ACHN (cell line): ENCODE measurements around the gene PLA2G4B.
A peak's percentile ranks its signal among the peaks of the same experiment; 100 is the strongest.
"Not testable (repeated sequence)": the region's sequence is repeated elsewhere in the genome, so short reads cannot be mapped to it uniquely, and the experiment has no call there.

ENCODE experiments used
- DNase-seq: peaks from one replicate; pipeline ENCODE4 v3.0.0-alpha.2; 2015
- in situ Hi-C: cut with HindIII; loops from 2 replicates; pipeline ENCODE4 v1.10.0; 2017; ENCODE audit warnings: low sequenced_read_pairs, low pct_ligation_motif_present, low pct_unique_long_range_greater_than_20kb

The PLA2G4B gene

DNA sequence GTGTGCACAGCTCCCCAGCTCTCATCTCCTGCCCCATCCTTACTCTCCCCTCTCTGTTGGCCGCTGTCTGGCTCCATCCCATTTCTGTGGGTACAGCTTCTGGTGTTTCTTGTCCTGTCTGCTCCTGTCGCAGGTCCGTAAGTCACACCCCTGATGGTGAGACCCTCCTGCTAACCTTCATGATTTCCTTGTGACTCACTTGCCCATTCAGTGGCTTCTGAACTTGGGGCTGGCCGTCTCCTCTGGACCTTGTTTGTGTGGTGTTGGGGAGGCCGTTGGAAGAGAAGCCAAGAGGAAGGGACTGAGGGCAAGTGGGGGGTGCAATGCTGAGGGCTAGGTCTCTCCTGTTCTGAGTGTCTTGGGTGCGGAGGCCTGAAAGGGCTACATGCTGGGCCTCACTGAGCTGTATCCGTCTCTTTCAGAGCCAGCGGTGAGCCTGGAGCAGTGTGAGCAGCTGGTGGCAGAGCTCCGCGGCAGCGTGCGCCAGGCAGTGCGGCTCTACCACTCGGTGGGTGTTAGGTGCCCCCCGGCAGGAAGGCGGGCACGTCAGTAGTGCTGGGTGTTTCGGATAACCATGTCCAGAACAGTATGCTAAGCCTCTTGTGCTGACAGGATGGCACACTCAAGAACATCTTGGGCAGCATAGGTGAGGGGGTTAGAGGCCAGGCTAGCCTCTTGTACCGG lies 14.4 kb upstream of the PLA2G4B start:
- DNase-seq = no peak
- in situ Hi-C loops = no loop called here

DNA sequence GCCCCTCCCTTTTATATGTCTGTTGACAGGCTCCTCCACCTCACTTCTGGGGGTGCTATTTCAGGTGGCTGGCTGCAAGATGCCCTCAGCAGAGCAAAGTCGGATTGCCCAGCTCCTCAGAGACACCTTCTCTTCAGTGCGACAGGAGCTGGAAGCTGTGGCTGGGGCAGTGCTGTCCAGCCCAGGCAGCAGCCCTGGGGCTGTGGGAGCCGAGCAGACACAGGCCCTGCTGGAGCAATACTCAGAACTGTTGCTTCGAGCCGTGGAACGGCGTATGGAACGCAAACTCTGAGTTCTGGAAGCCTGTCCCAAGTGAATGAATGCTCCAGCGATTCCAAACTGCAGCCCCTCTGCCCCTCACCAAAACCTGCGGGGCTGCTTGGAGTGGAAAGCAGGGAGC lies 13.5 kb upstream of the PLA2G4B start:
- in situ Hi-C loops = no loop called here
- no peak for DNase-seq

DNA sequence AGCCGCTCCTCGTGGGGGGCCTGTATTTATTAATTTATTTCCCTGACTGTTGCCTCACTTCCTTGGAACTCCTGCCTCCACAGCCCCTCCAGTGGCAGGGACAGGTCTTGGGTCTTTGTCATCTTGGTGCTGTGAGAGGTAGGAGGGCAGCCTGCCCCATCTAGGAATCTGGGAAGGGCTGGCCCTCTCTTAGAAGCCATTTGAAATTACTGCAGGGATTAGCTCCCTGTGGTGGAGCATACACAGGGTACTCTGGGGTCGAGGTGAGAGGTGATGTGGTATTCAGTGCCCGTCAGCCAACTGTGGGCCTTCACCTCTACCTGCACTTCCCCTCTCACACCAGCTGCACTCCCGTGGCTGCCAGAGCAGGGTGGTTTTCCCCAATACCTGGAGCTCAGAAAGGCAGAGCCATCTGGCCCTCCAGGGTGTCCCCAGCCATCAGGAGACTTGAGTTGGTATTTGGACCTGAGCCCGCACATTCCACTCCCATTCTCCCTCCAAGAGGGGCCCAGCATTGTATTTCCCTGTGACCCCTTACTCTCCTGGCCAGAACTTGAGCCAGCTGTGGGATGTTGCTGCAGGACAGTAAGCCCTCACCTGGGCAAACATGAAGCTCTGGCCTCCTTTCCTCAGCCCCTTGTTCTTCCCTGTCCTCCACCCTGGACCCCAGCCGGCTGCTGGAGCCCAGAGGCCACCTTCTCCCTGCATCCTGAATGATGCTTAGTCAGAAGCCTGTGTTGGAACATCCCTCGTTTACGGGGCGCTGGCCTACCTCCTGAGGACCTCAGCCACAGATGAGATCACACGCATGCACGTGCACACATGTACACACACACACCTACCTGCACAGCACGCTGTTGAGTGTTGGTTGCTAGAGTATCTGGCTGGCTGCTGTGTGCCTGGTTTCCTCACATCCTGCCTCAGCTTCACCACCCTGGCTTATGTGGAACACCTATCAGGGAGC lies 12.8 kb upstream of the PLA2G4B start:
- DNase-seq = no peak
- in situ Hi-C loops = no loop called here

DNA sequence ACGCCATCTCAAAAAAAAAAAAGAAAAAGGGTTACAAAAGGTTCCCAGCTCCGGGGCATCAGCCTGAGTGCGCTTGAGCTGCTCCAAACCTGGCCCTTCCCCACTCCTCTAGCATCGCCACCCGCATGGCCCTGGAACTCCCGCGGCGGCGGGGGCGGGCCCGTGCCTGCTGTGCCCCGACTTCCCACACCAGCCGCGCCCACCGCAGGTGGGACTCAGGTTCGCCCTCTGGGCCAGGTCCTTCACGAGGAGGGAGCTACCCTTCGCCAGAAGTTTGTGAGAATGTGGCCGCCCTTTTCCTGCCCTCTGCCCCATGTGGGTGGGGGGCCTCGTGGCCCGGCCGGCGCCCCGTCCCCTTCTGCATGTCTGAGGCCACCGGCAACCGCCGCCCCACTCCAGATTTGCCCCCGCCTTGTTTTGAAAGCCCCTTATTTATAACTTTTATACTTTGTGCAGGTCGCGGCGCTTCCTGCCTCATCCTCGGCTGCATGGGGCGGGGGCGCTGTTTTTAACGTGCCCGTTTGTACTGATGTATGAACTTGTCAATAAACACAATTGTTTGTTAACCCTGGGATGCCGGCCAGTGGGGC lies 11.3 kb upstream of the PLA2G4B start:
- no peak for DNase-seq
- in situ Hi-C loops = no loop called here

DNA sequence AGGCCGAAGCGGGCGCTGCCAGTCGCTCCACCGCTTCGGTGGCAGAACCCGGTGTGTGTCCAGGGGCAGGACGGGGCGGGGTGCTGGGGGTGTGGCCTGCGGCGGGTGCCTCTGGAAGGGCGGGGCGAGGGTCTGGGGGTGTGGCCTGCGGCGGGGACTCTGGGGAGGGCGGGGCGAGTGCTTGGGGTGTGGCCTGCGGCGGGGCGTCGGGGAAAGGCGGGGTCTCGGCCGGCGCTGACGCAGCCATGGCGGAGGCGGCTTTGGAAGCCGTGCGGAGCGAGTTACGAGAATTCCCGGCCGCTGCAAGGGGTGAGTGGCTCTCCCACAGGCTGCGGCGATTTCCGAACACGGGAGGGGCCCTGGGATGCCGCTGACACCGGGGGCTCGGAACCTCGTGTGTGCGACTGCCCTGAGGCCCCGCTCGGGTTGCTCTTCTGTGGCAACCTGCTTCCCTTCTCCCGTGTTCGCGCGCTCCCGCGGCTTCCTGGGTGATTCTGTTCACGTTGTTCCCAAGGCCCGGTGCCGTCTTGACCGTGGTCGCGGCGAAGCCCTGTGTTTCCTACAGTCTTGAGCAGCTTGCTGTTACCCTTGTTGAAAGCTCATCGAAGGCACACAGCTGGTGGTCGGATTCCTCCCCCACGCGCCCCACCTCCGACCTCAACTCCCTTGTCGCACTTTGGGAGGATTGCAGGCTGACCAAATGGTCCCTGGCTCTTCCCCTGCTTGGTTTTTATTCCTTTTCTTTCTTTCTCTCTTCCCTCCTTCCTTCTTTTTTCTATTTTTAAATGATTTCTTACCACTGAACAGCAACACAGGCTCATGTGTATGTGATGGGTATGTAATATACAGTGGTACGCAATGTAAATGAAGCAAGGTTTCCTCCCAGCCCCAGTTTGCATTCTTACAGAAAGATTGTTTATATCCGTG lies 10.5 kb upstream of the PLA2G4B start, which contains the start of gene JMJD7:
JMJD7 (plus strand) TSS at position 213 of the 927 bp plus-strand sequence; CDS start at position 246, 33 bp downstream.
- DNase-seq = peak; percentile 81
- in situ Hi-C loops = no loop called here

DNA sequence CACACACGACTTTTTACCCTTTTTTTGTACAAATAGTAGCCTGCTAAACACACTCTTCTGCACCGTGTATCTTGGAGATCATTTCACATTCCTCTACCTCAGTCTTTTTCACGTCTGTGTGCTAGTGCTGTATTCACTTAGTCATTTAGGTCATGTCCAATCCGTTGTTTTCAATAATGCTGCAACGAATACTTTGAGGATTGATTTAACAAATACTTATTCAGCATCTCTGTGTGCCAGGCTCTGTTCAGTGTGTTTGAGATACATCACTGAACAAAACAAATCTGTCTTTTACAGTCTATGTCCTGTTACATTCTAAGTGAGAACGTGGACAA lies 9.9 kb upstream of the PLA2G4B start:
- in situ Hi-C loops = no loop called here
- no peak for DNase-seq

DNA sequence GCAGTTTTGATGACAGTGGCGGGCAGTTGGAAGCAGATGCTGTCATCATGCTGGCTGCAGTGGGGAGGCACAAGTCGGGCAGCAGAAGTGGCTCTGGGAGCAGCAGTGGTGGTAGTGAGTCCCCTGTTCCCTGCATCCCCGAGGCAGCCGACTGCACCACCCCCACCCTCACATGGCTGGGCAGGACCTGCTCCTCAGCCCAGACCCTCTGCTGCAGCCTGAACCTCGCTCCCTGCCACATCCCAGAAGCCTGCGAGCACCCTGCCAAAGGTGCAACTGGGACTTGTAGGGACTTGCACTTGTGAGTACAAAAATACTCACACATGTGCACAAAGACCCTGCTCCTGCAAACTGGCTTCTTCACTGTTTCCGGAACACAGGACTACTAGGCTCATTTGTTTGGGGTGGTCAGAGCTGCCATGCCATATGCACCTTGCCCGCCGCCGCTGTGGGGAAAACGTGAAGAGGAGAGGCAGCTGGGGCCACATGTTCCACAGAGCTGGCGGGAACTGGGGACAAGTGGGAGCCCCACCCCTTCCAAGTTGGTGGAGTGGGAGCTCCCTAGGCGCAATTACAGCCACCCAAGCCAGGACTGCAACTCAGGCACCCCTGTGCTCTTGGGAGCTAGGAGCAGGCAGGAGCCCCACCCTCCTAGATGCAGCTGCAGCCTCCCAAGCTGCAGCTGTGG lies 8.5 kb upstream of the PLA2G4B start:
- no peak for DNase-seq
- in situ Hi-C loops = no loop called here

DNA sequence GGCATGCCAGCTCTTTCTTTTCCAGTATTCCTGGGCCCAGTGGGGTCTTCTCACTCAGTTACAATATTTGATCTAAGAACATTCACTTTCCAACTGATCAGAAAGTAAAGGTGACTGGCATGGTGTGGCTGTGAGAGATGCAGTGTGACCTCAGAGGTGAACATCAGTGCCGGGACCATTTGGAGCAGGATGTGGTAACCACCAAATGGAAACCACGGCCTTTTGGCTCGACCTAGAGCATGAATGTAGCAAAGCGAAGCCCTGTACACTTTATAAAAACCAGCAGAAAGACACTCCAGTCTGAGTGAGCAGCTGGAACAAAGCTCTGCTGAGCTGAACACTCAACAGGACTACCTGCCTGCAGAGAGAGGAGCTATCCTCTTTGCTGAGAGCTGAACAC lies 7.4 kb upstream of the PLA2G4B start:
- DNase-seq = peak; percentile 4
- in situ Hi-C loops = not testable (repeated sequence)

DNA sequence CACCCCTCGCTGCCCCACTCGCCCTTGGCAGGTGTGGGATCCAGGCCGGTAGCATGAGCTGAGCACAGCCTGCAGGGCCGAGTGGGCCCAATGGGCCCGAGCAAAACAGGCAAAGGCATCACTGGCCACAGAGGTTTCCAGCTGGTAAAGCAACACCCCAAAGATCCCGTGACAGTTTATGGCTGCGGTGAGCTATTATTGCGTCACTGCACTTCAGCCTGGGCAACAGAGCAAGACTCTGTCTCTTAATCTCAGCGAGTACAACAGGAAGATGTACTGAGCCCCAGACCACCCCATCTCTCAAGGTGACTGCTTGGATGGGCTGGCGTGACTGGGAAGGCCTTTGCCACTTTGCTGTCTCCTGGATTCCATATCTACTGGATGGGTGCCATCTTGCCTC lies 6.4 kb upstream of the PLA2G4B start:
- no peak for DNase-seq
- in situ Hi-C loops = no loop called here

DNA sequence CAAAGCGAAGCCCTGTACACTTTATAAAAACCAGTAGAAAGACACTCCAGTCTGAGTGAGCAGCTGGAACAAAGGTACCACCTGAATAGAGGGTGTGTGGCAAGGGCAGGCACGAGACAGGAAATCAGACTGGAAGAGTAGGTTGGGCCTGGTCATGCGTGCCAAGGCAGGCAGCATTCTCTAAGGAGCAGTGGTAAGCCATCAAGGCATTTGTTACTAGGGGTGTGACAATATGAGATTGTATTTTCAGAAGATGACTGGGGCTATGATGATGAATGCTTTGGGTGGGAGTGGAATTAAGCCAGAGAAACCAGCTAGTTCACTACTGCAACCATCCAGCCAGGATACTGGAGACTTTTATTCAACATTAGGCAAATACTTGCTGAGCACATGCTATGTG lies 5.8 kb upstream of the PLA2G4B start:
- in situ Hi-C loops = no loop called here
- no peak for DNase-seq

DNA sequence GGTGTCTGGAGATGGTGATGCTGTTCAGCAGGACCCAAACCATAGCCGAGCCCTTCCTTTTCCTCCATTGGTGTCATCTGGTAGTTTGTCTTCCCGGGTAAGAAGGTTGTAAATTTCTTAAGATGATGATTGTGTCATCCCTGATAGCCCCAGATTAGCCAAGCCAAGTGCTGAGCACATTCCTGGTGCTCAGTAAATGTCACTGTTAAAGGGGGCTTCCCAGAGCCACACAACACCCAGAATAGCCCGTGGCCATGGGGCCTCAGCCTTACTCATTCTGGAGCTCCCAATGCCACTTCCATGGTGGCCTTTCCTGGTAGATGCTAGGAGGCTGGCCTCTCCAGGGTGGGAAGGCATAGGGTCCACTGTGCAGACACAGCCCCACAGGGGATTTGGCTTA lies 4.6 kb upstream of the PLA2G4B start:
- DNase-seq = no peak
- in situ Hi-C loops = no loop called here

DNA sequence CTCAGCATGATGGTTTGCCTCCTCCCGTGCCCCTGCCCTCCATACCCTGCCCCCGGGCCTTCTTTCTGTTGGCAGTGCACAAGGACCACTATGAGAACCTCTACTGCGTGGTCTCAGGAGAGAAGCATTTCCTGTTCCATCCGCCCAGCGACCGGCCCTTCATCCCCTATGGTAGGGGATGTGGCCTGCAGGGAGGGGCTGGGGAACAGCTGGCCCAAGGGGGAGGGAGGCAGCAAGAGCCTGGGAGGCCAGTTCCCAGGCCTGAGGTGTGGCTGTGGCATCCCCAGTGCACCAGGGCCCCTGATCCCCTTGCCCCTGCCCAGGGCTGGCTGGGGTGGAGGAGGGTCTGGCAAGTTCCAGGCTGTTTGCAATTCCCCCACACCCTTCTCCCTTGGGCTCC lies 2.6 kb upstream of the PLA2G4B start:
- in situ Hi-C loops = no loop called here
- no peak for DNase-seq

DNA sequence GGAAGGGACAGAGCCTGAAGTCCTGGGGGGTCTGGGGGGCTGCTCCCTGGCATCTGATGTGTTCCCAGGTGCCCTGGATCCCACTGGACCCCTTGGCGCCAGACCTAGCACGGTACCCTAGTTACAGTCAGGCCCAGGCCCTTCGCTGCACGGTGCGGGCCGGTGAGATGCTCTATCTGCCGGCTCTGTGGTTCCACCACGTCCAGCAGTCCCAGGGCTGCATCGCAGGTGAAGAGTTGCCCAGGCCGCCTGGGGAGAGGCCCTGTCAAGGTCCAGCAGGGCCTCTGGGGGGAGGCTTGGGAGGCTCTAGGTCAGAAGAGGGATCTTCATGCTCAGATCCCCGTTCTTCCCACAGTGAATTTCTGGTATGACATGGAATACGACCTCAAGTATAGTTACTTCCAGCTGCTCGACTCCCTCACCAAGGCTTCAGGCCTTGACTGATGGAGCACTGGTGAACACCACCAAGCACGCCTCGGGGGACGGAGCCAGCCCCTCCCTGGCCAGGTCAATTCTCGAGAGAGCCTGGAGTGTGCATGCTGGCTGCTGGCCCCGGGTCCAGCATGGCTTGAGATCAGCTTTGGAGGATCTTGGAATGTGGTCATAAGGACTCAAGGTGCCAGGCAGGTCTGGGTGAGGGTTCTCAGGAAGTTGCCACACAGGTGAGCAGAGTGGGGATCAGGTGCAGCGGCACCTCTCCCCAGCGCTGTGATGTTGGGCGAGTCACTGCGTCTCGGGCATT lies 1.8 kb upstream of the PLA2G4B start:
- in situ Hi-C loops = no loop called here

DNA sequence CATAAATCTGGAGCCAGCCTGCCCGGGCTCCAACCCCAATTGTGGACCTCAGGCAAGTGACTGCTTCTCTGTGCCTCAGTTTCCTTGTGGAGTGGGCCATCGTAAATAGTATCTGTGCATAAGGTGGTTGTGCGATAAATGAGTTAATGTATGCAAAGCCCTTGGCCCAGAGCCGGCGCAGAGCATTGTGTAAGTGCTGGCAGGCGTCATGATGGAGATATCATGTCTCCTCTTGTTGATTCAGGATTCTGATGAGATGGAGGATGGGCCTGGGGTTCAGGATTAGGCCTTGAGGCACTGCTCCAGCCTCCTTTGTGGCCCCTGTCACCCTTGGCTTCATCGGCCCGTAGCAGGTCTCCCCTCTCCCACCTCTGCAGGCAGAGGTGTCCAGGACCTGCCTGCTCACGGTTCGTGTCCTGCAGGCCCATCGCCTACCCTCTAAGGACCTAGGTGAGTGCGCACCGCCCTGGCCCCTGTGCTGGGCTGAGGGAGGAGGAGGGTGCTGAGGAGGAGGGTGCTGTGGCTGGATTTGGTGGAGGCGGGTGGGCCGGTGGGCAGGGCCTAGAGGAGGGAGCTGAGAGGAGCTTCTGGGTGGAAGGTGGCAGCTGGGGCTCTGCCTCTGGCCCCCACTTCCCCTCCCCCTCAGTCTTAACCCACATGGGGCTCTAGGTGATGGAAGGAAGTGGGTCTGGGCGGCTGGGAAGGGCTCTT lies 1.3 kb downstream of the PLA2G4B start:
- in situ Hi-C loops = no loop called here

More for the DNA sequence above, 1.8 kb upstream of the PLA2G4B start:
- DNase-seq = no peak

DNA sequence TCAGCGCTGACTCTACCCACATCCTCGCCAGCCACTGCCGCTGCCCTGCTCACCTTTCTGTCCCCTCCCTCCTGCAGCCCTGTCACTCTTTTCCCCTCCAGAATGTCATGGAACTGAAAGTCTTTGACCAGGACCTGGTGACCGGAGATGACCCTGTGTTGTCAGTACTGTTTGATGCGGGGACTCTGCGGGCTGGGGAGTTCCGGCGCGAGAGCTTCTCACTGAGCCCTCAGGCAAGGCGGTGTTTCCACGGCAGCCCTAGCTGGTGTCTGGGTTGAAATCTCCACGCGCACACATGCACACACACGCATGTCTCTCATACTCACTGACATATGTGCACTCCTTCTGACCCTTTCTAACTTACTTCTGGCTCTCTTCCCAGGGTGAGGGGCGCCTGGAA lies 2.0 kb downstream of the PLA2G4B start:
- no peak for DNase-seq
- in situ Hi-C loops = no loop called here

More for the DNA sequence above, 1.3 kb downstream of the PLA2G4B start:
- DNase-seq = no peak

DNA sequence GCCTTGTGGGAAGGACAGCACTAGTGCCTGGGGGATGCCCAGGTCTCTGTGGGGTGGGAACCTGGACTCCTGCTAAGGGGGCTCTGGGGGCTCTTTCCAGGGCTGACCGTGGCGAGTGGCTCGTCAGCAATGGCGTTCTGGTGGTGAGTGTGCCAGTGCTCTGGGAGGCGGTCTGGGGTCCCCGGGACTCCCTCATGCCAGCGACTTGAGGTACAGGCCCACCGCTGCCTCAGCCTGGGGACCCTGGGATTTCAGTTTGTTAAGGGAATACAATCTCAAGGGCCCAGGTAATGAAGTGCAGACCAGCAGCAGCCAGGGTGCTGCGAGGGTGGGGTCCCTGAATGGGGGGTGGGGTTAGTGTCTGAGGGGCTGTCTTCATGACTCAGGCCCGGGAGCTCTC lies 2.5 kb downstream of the PLA2G4B start:
- DNase-seq = no peak
- in situ Hi-C loops = no loop called here

DNA sequence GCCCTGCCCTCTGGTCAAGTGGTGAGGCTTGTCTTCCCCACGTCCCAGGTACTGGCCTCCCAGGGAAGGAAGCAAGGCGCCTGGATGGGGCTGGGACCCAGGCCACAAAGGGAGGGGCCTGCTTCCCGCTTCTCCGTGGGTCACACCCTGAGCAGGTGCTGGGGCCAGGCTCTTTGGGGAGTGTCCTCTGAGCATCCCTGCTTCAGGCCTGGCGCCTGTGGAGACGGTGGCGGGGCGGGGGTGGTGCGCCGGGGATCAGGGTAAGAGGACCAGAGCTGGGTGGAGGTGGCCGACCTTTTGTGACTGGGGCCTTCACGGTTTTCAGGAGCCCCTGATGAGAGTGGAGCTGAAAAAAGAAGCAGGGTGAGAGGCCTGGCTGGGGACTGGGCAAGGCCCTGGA lies 3.6 kb downstream of the PLA2G4B start:
- in situ Hi-C loops = no loop called here
- DNase-seq = no peak
